ENCODE data around the gene MOB1B. TPM values are rescaled to one million over a fixed set of nuclear protein-coding genes. Genes with fewer than 3 reads are reported as not detected.
"Not testable (repeated sequence)": the region's sequence is repeated elsewhere in the genome, so short reads cannot be mapped to it uniquely, and the experiment has no call there.

Gene MOB1B
- polyA plus RNA-seq, 1 experiment = 5.6 TPM

- TF ChIP-seq, protein P1, sequence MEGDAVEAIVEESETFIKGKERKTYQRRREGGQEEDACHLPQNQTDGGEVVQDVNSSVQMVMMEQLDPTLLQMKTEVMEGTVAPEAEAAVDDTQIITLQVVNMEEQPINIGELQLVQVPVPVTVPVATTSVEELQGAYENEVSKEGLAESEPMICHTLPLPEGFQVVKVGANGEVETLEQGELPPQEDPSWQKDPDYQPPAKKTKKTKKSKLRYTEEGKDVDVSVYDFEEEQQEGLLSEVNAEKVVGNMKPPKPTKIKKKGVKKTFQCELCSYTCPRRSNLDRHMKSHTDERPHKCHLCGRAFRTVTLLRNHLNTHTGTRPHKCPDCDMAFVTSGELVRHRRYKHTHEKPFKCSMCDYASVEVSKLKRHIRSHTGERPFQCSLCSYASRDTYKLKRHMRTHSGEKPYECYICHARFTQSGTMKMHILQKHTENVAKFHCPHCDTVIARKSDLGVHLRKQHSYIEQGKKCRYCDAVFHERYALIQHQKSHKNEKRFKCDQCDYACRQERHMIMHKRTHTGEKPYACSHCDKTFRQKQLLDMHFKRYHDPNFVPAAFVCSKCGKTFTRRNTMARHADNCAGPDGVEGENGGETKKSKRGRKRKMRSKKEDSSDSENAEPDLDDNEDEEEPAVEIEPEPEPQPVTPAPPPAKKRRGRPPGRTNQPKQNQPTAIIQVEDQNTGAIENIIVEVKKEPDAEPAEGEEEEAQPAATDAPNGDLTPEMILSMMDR (IDR thresholded peaks at IDR 0.05; ENCODE audit: insufficient read depth, low read depth, low read length) = no peak
- CTCF ChIA-PET = no interaction called here
- no peak for DNase-seq (ENCODE audit: low read depth)
- no peaks in the 10 kb centered on the region for H3K36me3 ChIP-seq (ENCODE audit: control insufficient read depth, insufficient read depth, low read length)
- H3K27me3 ChIP-seq (ENCODE audit: control insufficient read depth, insufficient read depth, low read length) = no peaks in the 10 kb centered on the region
- no peak overlapping the region for H3K4me3 ChIP-seq (ENCODE audit: low read depth, low read length)
- POLR2A ChIA-PET = no interaction called here
These were observed 118.4 kb downstream of the MOB1B start for GRCh38 chr4:71020611-71021010.

DNA sequence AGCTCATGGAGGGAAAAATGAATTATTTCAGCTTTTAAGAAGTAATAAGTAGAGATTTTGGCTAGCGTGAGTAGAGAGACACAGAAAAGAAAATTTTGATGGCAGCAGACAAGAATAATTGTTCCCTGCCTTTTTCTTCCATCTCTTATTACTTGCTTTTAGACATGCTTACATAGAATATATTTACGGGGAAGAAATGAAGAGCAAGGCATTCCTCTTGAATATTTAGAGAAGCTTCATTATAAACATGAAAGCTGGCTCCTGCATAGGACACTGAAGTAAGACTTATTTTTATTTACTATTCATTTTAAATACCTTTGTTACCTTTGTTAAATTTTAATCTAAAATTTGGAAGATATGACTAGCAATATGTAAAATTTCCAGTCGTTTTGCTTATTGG lies 123.5 kb downstream of the MOB1B start:
- no peaks in the 10 kb centered on the region for H3K27me3 ChIP-seq (ENCODE audit: control insufficient read depth, insufficient read depth, low read length)
- TF ChIP-seq, protein P1 (IDR thresholded peaks at IDR 0.05; ENCODE audit: insufficient read depth, low read depth, low read length) = no peak
- no peak overlapping the region for H3K4me3 ChIP-seq (ENCODE audit: low read depth, low read length)
- H3K36me3 ChIP-seq (ENCODE audit: control insufficient read depth, insufficient read depth, low read length) = no peaks in the 10 kb centered on the region
- ChIA-PET POLR2A (interaction anchor here (0.5 kb wide), 1 partner anchor 651 kb away, joined by 3 read pairs; no protein-coding TSS in a partner anchor), CTCF (interaction anchor here (1.6 kb wide), 1 partner anchor 15 kb away, joined by 6 read pairs; no protein-coding TSS in a partner anchor)
- no peak for DNase-seq (ENCODE audit: low read depth)

DNA sequence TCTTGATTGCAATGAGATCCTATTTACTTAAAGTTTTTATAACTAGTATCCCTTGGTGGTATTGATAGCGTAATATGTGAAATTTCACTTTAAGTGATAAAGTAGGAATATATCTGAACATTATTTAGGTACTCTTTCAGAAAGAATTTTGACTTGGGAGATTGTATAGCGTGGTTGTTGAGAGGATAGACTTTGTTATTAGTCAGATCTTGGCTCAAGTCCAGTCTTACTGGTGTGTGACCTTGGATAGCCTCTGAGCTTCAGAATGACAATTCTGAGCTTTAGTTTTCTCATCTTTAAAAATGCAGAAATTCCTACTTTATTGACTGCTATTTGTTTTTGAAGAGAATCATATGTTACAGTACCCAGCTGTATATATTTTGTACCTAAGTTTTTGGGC lies 123.9 kb downstream of the MOB1B start:
- CTCF ChIA-PET = interaction anchor here (1.6 kb wide), 1 partner anchor 16 kb away, joined by 6 read pairs; no protein-coding TSS in a partner anchor
- Histone ChIP-seq H3K27me3 (ENCODE audit: control insufficient read depth, insufficient read depth, low read length) (no peaks in the 10 kb centered on the region), H3K4me3 (ENCODE audit: low read depth, low read length) (no peak overlapping the region), H3K36me3 (ENCODE audit: control insufficient read depth, insufficient read depth, low read length) (no peaks in the 10 kb centered on the region)
- DNase-seq (ENCODE audit: low read depth) = peak; percentile 14
- TF ChIP-seq, protein P1 (IDR thresholded peaks at IDR 0.05; ENCODE audit: insufficient read depth, low read depth, low read length) = no peak
- POLR2A ChIA-PET = interaction anchor here (0.5 kb wide), 1 partner anchor 651 kb away, joined by 3 read pairs; no protein-coding TSS in a partner anchor

DNA sequence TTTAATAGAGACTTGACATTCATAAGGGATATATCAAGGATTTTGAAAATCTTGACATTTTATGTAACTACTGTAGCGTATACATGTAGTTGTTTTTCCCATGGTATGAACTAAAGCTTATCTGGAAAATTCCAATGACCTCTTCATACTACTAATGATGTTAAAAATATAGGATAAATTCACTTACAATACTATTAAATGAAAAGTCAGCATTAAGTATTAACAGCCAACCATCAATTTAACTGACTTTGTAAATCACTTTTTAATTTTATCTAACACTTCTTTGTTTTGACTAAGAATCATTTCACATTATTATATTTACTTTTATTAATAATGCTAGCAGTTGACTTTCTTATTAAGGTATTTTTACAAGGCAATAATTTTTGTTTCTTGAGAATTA lies 125.4 kb downstream of the MOB1B start:
- DNase-seq (ENCODE audit: low read depth) = no peak
- no peaks in the 10 kb centered on the region for H3K36me3 ChIP-seq (ENCODE audit: control insufficient read depth, insufficient read depth, low read length)
- H3K4me3 ChIP-seq (ENCODE audit: low read depth, low read length) = no peak overlapping the region
- POLR2A ChIA-PET = no interaction called here
- TF ChIP-seq, protein P1 (IDR thresholded peaks at IDR 0.05; ENCODE audit: insufficient read depth, low read depth, low read length) = no peak
- CTCF ChIA-PET = no interaction called here
- no peaks in the 10 kb centered on the region for H3K27me3 ChIP-seq (ENCODE audit: control insufficient read depth, insufficient read depth, low read length)

- Histone ChIP-seq H3K27me3 (ENCODE audit: control insufficient read depth, insufficient read depth, low read length) (no peaks in the 10 kb centered on the region), H3K4me3 (ENCODE audit: low read depth, low read length) (no peak overlapping the region), H3K36me3 (ENCODE audit: control insufficient read depth, insufficient read depth, low read length) (no peaks in the 10 kb centered on the region)
- DNase-seq (ENCODE audit: low read depth) = no peak
- TF ChIP-seq, protein P1 (IDR thresholded peaks at IDR 0.05; ENCODE audit: insufficient read depth, low read depth, low read length) = no peak
- CTCF ChIA-PET = no interaction called here
- POLR2A ChIA-PET = no interaction called here
These were observed 127.3 kb downstream of the MOB1B start for GRCh38 chr4:71029504-71029903.

GRCh38 chr4:71032106-71032505 lies 129.9 kb downstream of the MOB1B start:
- DNase-seq (ENCODE audit: low read depth); CTCF ChIA-PET; H3K4me3 ChIP-seq (ENCODE audit: low read depth, low read length); H3K27me3 ChIP-seq (ENCODE audit: control insufficient read depth, insufficient read depth, low read length); H3K36me3 ChIP-seq (ENCODE audit: control insufficient read depth, insufficient read depth, low read length); POLR2A ChIA-PET: not testable (repeated sequence)

Data from BJ (cell line).